ENCODE data around the gene PPP1R3G. TPM values are rescaled to one million over a fixed set of nuclear protein-coding genes. Genes with fewer than 3 reads are reported as not detected.

Gene PPP1R3G
- 1 to 10 TPM in 4 of 8 experiments, under 1 TPM in 4; 0.17 to 4.5 (median 0.99) TPM for total RNA-seq

GRCh38 chr6:5084781-5085647 is at the start of gene PPP1R3G:
Gene PPP1R3G (plus strand): TSS chr6:5085341. CDS start chr6:5085486, 145 bp downstream.
- peak; percentile 37 to 65 (median 56) for ATAC-seq (replicated peaks in 6 of 8)
- no peaks in the 10 kb centered on the region for H3K4me1 ChIP-seq (replicated peaks in 1 of 2)
- WGBS, 10 experiments: 3 to 10% (median 7%) methylated on average over 2 to 8 of the region's 83 CpGs; no CpG with 5 or more reads in 7 of the 10 experiments
- no peak within 1 kb of the TSS for H3K27ac ChIP-seq
- peak within 1 kb of the TSS; percentile 25 to 38 (median 35) for H3K4me3 ChIP-seq
- in situ Hi-C loops (cut with MboI; ENCODE audit: low pct_unique_long_range_greater_than_20kb in 2 of 9, low sequenced_read_pairs in 9 of 9, unreplicated experiment in 9 of 9): no loop called here

- 0 to 57% (median 21%) methylated on average over 1 to 7 of the region's 8 CpGs; no CpG with 5 or more reads in 2 of the 10 experiments for WGBS, 10 experiments
- no peak overlapping the region for H3K27ac ChIP-seq
- in situ Hi-C loops (cut with MboI; ENCODE audit: low pct_unique_long_range_greater_than_20kb in 2 of 9, low sequenced_read_pairs in 9 of 9, unreplicated experiment in 9 of 9): no loop called here
- peak; percentile 84 to 99 (median 98) for ATAC-seq (replicated peaks in 6 of 8)
- H3K4me1 ChIP-seq (replicated peaks in 1 of 2): peaks cover 0 to 6% of the 10 kb centered on the region in 2 donors
- no peak overlapping the region for H3K4me3 ChIP-seq
Measured at GRCh38 chr6:5036269-5036668, 48.9 kb upstream of the PPP1R3G start.

- H3K27ac ChIP-seq: no peak overlapping the region
- H3K4me3 ChIP-seq: no peak overlapping the region
- H3K4me1 ChIP-seq (replicated peaks in 1 of 2): no peaks in the 10 kb centered on the region
- in situ Hi-C loops (cut with MboI; ENCODE audit: low pct_unique_long_range_greater_than_20kb in 2 of 9, low sequenced_read_pairs in 9 of 9, unreplicated experiment in 9 of 9): no loop called here
- WGBS, 10 experiments: 0 to 94% (median 39%) methylated on average over 2 of the region's 2 CpGs
- ATAC-seq (replicated peaks in 6 of 8): no peak
Measured at GRCh38 chr6:5041955-5042354, 43.2 kb upstream of the PPP1R3G start.

GRCh38 chr6:5042436-5042835 is 42.7 kb upstream of the PPP1R3G start:
- WGBS, 10 experiments: 60 to 100% (median 83%) methylated on average over 1 to 3 of the region's 3 CpGs; no CpG with 5 or more reads in 2 of the 10 experiments
- ATAC-seq (replicated peaks in 6 of 8): no peak
- in situ Hi-C loops (cut with MboI; ENCODE audit: low pct_unique_long_range_greater_than_20kb in 2 of 9, low sequenced_read_pairs in 9 of 9, unreplicated experiment in 9 of 9): no loop called here

GRCh38 chr6:5044866-5045265 is 40.3 kb upstream of the PPP1R3G start:
- ATAC-seq (replicated peaks in 6 of 8): no peak
- in situ Hi-C loops (cut with MboI; ENCODE audit: low pct_unique_long_range_greater_than_20kb in 2 of 9, low sequenced_read_pairs in 9 of 9, unreplicated experiment in 9 of 9): no loop called here
- WGBS, 10 experiments: 80 to 100% (median 97%) methylated on average over 1 to 3 of the region's 3 CpGs; no CpG with 5 or more reads in 4 of the 10 experiments

More at GRCh38 chr6:5042436-5042835, 42.7 kb upstream of the PPP1R3G start:
- no peaks in the 10 kb centered on the region for H3K4me1 ChIP-seq (replicated peaks in 1 of 2)
- no peak overlapping the region for H3K27ac ChIP-seq
- no peak overlapping the region for H3K4me3 ChIP-seq

GRCh38 chr6:5045416-5045815 is 39.7 kb upstream of the PPP1R3G start:
- no peak overlapping the region for H3K4me3 ChIP-seq
- H3K27ac ChIP-seq: no peak overlapping the region
- no peak for ATAC-seq (replicated peaks in 6 of 8)
- 35 to 100% (median 92%) methylated on average over 1 to 8 of the region's 8 CpGs; no CpG with 5 or more reads in 1 of the 10 experiments for WGBS, 10 experiments
- in situ Hi-C loops (cut with MboI; ENCODE audit: low pct_unique_long_range_greater_than_20kb in 2 of 9, low sequenced_read_pairs in 9 of 9, unreplicated experiment in 9 of 9): no loop called here
- no peaks in the 10 kb centered on the region for H3K4me1 ChIP-seq (replicated peaks in 1 of 2)

More at GRCh38 chr6:5044866-5045265, 40.3 kb upstream of the PPP1R3G start:
- H3K4me3 ChIP-seq: no peak overlapping the region
- no peaks in the 10 kb centered on the region for H3K4me1 ChIP-seq (replicated peaks in 1 of 2)
- no peak overlapping the region for H3K27ac ChIP-seq

GRCh38 chr6:5046430-5046829 is 38.7 kb upstream of the PPP1R3G start:
- 33 to 97% (median 70%) methylated on average over 1 to 8 of the region's 9 CpGs; no CpG with 5 or more reads in 5 of the 10 experiments for WGBS, 10 experiments
- in situ Hi-C loops (cut with MboI; ENCODE audit: low pct_unique_long_range_greater_than_20kb in 2 of 9, low sequenced_read_pairs in 9 of 9, unreplicated experiment in 9 of 9): no loop called here
- Histone ChIP-seq H3K27ac (no peak overlapping the region), H3K4me1 (replicated peaks in 1 of 2) (no peaks in the 10 kb centered on the region), H3K4me3 (no peak overlapping the region)
- ATAC-seq (replicated peaks in 6 of 8): no peak

- no peaks in the 10 kb centered on the region for H3K4me1 ChIP-seq (replicated peaks in 1 of 2)
- ATAC-seq (replicated peaks in 6 of 8): no peak
- no peak overlapping the region for H3K4me3 ChIP-seq
- in situ Hi-C loops (cut with MboI; ENCODE audit: low pct_unique_long_range_greater_than_20kb in 2 of 9, low sequenced_read_pairs in 9 of 9, unreplicated experiment in 9 of 9): loop anchor here in 1 of 9 experiments (25.0 kb wide), 2 partner anchors 162 to 337 kb away; no protein-coding TSS in a partner anchor
- 80 to 100% (median 93%) methylated on average over 1 to 2 of the region's 2 CpGs; no CpG with 5 or more reads in 4 of the 10 experiments for WGBS, 10 experiments
- no peak overlapping the region for H3K27ac ChIP-seq
Measured at GRCh38 chr6:5050009-5050408, 35.1 kb upstream of the PPP1R3G start.

- in situ Hi-C loops (cut with MboI; ENCODE audit: low pct_unique_long_range_greater_than_20kb in 2 of 9, low sequenced_read_pairs in 9 of 9, unreplicated experiment in 9 of 9): loop anchor here in 1 of 9 experiments (25.0 kb wide), 2 partner anchors 161 to 336 kb away; no protein-coding TSS in a partner anchor
- Histone ChIP-seq H3K4me3 (no peak overlapping the region), H3K27ac (no peak overlapping the region), H3K4me1 (replicated peaks in 1 of 2) (no peaks in the 10 kb centered on the region)
- ATAC-seq (replicated peaks in 6 of 8): no peak
- WGBS, 10 experiments: 44 to 100% (median 75%) methylated on average over 1 of the region's 1 CpG; no CpG with 5 or more reads in 1 of the 10 experiments
Measured at GRCh38 chr6:5051394-5051793, 33.7 kb upstream of the PPP1R3G start.

GRCh38 chr6:5053038-5053437 is 32.1 kb upstream of the PPP1R3G start:
- Histone ChIP-seq H3K27ac (no peak overlapping the region), H3K4me3 (no peak overlapping the region), H3K4me1 (replicated peaks in 1 of 2) (no peaks in the 10 kb centered on the region)
- ATAC-seq (replicated peaks in 6 of 8): no peak
- in situ Hi-C loops (cut with MboI; ENCODE audit: low pct_unique_long_range_greater_than_20kb in 2 of 9, low sequenced_read_pairs in 9 of 9, unreplicated experiment in 9 of 9): loop anchor here in 1 of 9 experiments (25.0 kb wide), 2 partner anchors 159 to 334 kb away; no protein-coding TSS in a partner anchor

GRCh38 chr6:5053864-5054244 is 31.3 kb upstream of the PPP1R3G start:
- in situ Hi-C loops (cut with MboI; ENCODE audit: low pct_unique_long_range_greater_than_20kb in 2 of 9, low sequenced_read_pairs in 9 of 9, unreplicated experiment in 9 of 9): loop anchor here in 1 of 9 experiments (25.0 kb wide), 2 partner anchors 158 to 333 kb away; no protein-coding TSS in a partner anchor
- Histone ChIP-seq H3K4me3 (no peak overlapping the region), H3K27ac (no peak overlapping the region), H3K4me1 (replicated peaks in 1 of 2) (no peaks in the 10 kb centered on the region)
- WGBS, 10 experiments: 50 to 100% (median 75%) methylated on average over 1 of the region's 1 CpG; no CpG with 5 or more reads in 4 of the 10 experiments
- no peak for ATAC-seq (replicated peaks in 6 of 8)

- in situ Hi-C loops (cut with MboI; ENCODE audit: low pct_unique_long_range_greater_than_20kb in 2 of 9, low sequenced_read_pairs in 9 of 9, unreplicated experiment in 9 of 9): loop anchor here in 1 of 9 experiments (25.0 kb wide), 2 partner anchors 158 to 333 kb away; no protein-coding TSS in a partner anchor
- 40 to 100% (median 80%) methylated on average over 1 to 6 of the region's 6 CpGs; no CpG with 5 or more reads in 2 of the 10 experiments for whole genome bisulfite sequencing, 10 experiments
- Histone ChIP-seq H3K4me1 (replicated peaks in 1 of 2) (no peaks in the 10 kb centered on the region), H3K27ac (no peak overlapping the region), H3K4me3 (no peak overlapping the region)
- ATAC-seq (replicated peaks in 6 of 8): peak in 1 of 8 experiments; percentile 28
Measured at GRCh38 chr6:5054245-5054873, 30.8 kb upstream of the PPP1R3G start.

- no peak for ATAC-seq (replicated peaks in 6 of 8)
- in situ Hi-C loops (cut with MboI; ENCODE audit: low pct_unique_long_range_greater_than_20kb in 2 of 9, low sequenced_read_pairs in 9 of 9, unreplicated experiment in 9 of 9): loop anchor here in 1 of 9 experiments (25.0 kb wide), 2 partner anchors 157 to 332 kb away; no protein-coding TSS in a partner anchor
- Histone ChIP-seq H3K4me3 (no peak overlapping the region), H3K4me1 (replicated peaks in 1 of 2) (no peaks in the 10 kb centered on the region), H3K27ac (no peak overlapping the region)
- WGBS, 10 experiments: 63 to 100% (median 85%) methylated on average over 1 to 4 of the region's 4 CpGs; no CpG with 5 or more reads in 2 of the 10 experiments
Measured at GRCh38 chr6:5055118-5055517, 30.0 kb upstream of the PPP1R3G start.

Measured in motor neuron (in vitro differentiated cells).